H1 (cell line): ENCODE data around the gene RNF220. TPM values are rescaled to one million over a fixed set of nuclear protein-coding genes. Genes with fewer than 3 reads are reported as not detected.
A peak's percentile ranks its signal among the peaks of the same experiment; 100 is the strongest.

Experiments used
- CTCF ChIA-PET: fragments of 300-600 bp; sonication (Branson Sonifier 250); formaldehyde crosslinking; loops from one replicate; lab custom pipeline; 2021; ENCODE audit not compliant: partially characterized antibody; lab: Charles Lee
- POLR2A ChIA-PET: fragments of 300-600 bp; sonication (Branson Sonifier 250); formaldehyde crosslinking; loops from one replicate; lab custom pipeline; 2021; ENCODE audit warnings: inconsistent platforms; ENCODE audit not compliant: partially characterized antibody; lab: Charles Lee
- DNase-seq, 2 experiments: peaks; one replicate each; pipeline versions ENCODE4 v3.0.0 to v3.0.0-alpha.2; 2010 to 2022; ENCODE audit warnings: low spot score in 2 of 2, low read depth in 1 of 2, mixed read lengths in 1 of 2
- FAIRE-seq: peaks from 2 replicates; lab custom pipeline; 2011; peaks lifted over from hg19 to GRCh38; lab: Jason Lieb, UNC
- H2AFZ ChIP-seq: 2 replicates; pipeline ENCODE4 v1.8.1; 2012; ENCODE audit warnings: low read length, inconsistent platforms
- H2AK5ac ChIP-seq: 2 replicates; pipeline ENCODE4 v1.6.1; 2013; ENCODE audit warnings: low read depth, low read length
- H2BK120ac ChIP-seq: replicated peaks from 2 replicates; pipeline ENCODE3; 2013; ENCODE audit warnings: low read depth, low read length, inconsistent platforms
- H2BK12ac ChIP-seq: 2 replicates; pipeline ENCODE4 v1.6.1; 2013; ENCODE audit warnings: low read depth, low read length
- H2BK15ac ChIP-seq: 2 replicates; pipeline ENCODE4 v1.6.1; 2013; ENCODE audit warnings: low read length
- H2BK20ac ChIP-seq: 2 replicates; pipeline ENCODE4 v1.6.1; 2013; ENCODE audit warnings: low read length
- H2BK5ac ChIP-seq: 2 replicates; pipeline ENCODE4 v1.6.1; 2013; ENCODE audit warnings: low read depth, low read length
- H3K14ac ChIP-seq: 2 replicates; pipeline ENCODE4 v1.6.1; 2013; ENCODE audit warnings: inconsistent platforms; ENCODE audit not compliant: insufficient read length
- H3K18ac ChIP-seq: 2 replicates; pipeline ENCODE4 v1.6.1; 2013; ENCODE audit warnings: low read length; ENCODE audit errors: extremely low read depth
- H3K23ac ChIP-seq: 2 replicates; pipeline ENCODE4 v1.6.1; 2013; ENCODE audit warnings: inconsistent platforms; ENCODE audit not compliant: insufficient read length
- H3K23me2 ChIP-seq: 2 replicates; pipeline ENCODE4 v1.6.1; 2013; ENCODE audit warnings: low read depth, low read length
- H3K27ac ChIP-seq: 2 replicates; pipeline ENCODE4 v1.6.1; 2011; ENCODE audit warnings: low read depth, low read length, inconsistent platforms
- H3K27me3 ChIP-seq, 4 experiments: replicated peaks in 1 of 4; 1 replicate in 1 of 4; 2 replicates in 3 of 4; pipeline versions ENCODE4 v1.6.1 to v1.8.1; 2011 to 2013; ENCODE audit warnings: low read length in 3 of 4, mild to moderate bottlenecking in 3 of 4, inconsistent platforms in 2 of 4, mixed read lengths in 2 of 4, moderate library complexity in 1 of 4; ENCODE audit not compliant: control insufficient read depth in 3 of 4, insufficient read depth in 3 of 4; ENCODE audit errors: extremely low read depth in 1 of 4
- H3K36me3 ChIP-seq, 4 experiments: 2 replicates each; pipeline versions ENCODE4 v1.6.1 to v1.8.1; 2011 to 2013; ENCODE audit warnings: mild to moderate bottlenecking in 4 of 4, low read length in 3 of 4, moderate library complexity in 2 of 4, control low read depth in 1 of 4, inconsistent platforms in 1 of 4; ENCODE audit not compliant: insufficient read depth in 4 of 4, control insufficient read depth in 2 of 4
- H3K4ac ChIP-seq: replicated peaks from 2 replicates; pipeline ENCODE3; 2013; ENCODE audit warnings: low read length, low read depth, mixed read lengths, inconsistent platforms; ENCODE audit not compliant: insufficient read length
- H3K4me1 ChIP-seq, 4 experiments: replicated peaks in 1 of 4; 1 replicate in 1 of 4; 2 replicates in 3 of 4; pipeline versions ENCODE4 v1.6.1 to v1.8.1; 2011 to 2013; ENCODE audit warnings: low read length in 3 of 4, inconsistent platforms in 2 of 4, mixed read lengths in 1 of 4; ENCODE audit not compliant: insufficient read depth in 4 of 4, control insufficient read depth in 3 of 4
- H3K4me2 ChIP-seq, 2 experiments: 2 replicates each; pipeline versions ENCODE4 v1.6.1 to v1.8.1; 2011 to 2013; ENCODE audit warnings: low read depth in 2 of 2, low read length in 2 of 2, control low read depth in 1 of 2, inconsistent platforms in 1 of 2, mild to moderate bottlenecking in 1 of 2; ENCODE audit not compliant: insufficient read depth in 1 of 2
- H3K4me3 ChIP-seq, 4 experiments: fragments of 200-600, 300-600 bp in 1 of 4; sonication (generic), shearing (Covaris generic), sonication (Bioruptor Twin) in 1 of 4; 2 replicates each; pipeline versions ENCODE4 v1.5.1 to v1.8.1; 2011 to 2016; ENCODE audit warnings: low read length in 4 of 4, low read depth in 3 of 4, control low read depth in 2 of 4, inconsistent platforms in 2 of 4, mild to moderate bottlenecking in 2 of 4, mixed read lengths in 1 of 4, moderate library complexity in 1 of 4; ENCODE audit not compliant: insufficient read depth in 2 of 4; ENCODE audit errors: extremely low read depth in 1 of 4
- H3K56ac ChIP-seq: replicated peaks from 2 replicates; pipeline ENCODE3; 2013; ENCODE audit warnings: low read depth, mild to moderate bottlenecking, mixed read lengths, low read length, inconsistent platforms; ENCODE audit not compliant: insufficient read length
- H3K79me1 ChIP-seq: 2 replicates; pipeline ENCODE4 v1.6.1; 2013; ENCODE audit warnings: low read depth, low read length, control low read depth
- H3K79me2 ChIP-seq, 2 experiments: 2 replicates each; pipeline versions ENCODE4 v1.6.1 to v1.8.1; 2012 to 2013; ENCODE audit warnings: low read length in 2 of 2, mild to moderate bottlenecking in 2 of 2, inconsistent platforms in 1 of 2; ENCODE audit not compliant: insufficient read depth in 2 of 2, control insufficient read depth in 1 of 2
- H3K9ac ChIP-seq, 4 experiments: replicated peaks in 1 of 4; 1 replicate in 1 of 4; 2 replicates in 3 of 4; pipeline versions ENCODE4 v1.6.1 to v1.8.1; 2011 to 2013; ENCODE audit warnings: low read depth in 3 of 4, low read length in 3 of 4, control low read depth in 2 of 4, mild to moderate bottlenecking in 2 of 4, moderate library complexity in 2 of 4, inconsistent platforms in 1 of 4; ENCODE audit errors: extremely low read depth in 1 of 4
- H3K9me3 ChIP-seq, 2 experiments: 2 replicates each; pipeline versions ENCODE4 v1.6.1 to v1.8.1; 2012 to 2013; ENCODE audit warnings: mild to moderate bottlenecking in 2 of 2, moderate library complexity in 2 of 2, control low read depth in 1 of 2, inconsistent platforms in 1 of 2, low read depth in 1 of 2, low read length in 1 of 2, mixed read lengths in 1 of 2; ENCODE audit not compliant: insufficient read depth in 2 of 2
- H4K20me1 ChIP-seq, 2 experiments: replicated peaks in 1 of 2; 2 replicates each; pipeline versions ENCODE3 to v1.8.1; 2011 to 2013; ENCODE audit warnings: inconsistent platforms in 2 of 2, low read length in 2 of 2, mild to moderate bottlenecking in 1 of 2; ENCODE audit not compliant: insufficient read depth in 2 of 2, control insufficient read depth in 1 of 2
- H4K5ac ChIP-seq: 2 replicates; pipeline ENCODE4 v1.6.1; 2013; ENCODE audit warnings: low read length, low read depth, mixed read lengths, inconsistent platforms; ENCODE audit not compliant: insufficient read length
- H4K8ac ChIP-seq: 2 replicates; pipeline ENCODE4 v1.8.0; 2013; ENCODE audit warnings: mild to moderate bottlenecking, moderate library complexity, low read length, inconsistent platforms; ENCODE audit not compliant: insufficient read depth; ENCODE audit errors: extremely low read depth
- H4K91ac ChIP-seq: replicated peaks from 2 replicates; pipeline ENCODE3; 2013; ENCODE audit warnings: low read length, mixed read lengths, inconsistent platforms; ENCODE audit not compliant: insufficient read length
- GABPA ChIP-seq: IDR thresholded peaks from 2 replicates; pipeline ENCODE4 v1.6.1; 2011; ENCODE audit warnings: mild to moderate bottlenecking, low read length, moderate library complexity, borderline replicate concordance; ENCODE audit not compliant: insufficient read depth
- KDM1A ChIP-seq: fragments of 200-600, 300-600 bp; sonication (generic); IDR thresholded peaks from 2 replicates; pipeline ENCODE4 v1.7.1; 2016; ENCODE audit warnings: mild to moderate bottlenecking, low read length, borderline replicate concordance
- RBBP5 ChIP-seq: IDR thresholded peaks from 2 replicates; pipeline ENCODE4 v1.7.1; 2012; ENCODE audit warnings: low read depth, mild to moderate bottlenecking, inconsistent platforms, low read length, moderate library complexity, borderline replicate concordance
- RXRA ChIP-seq: IDR thresholded peaks from 2 replicates; pipeline ENCODE4 v1.6.1; 2011; ENCODE audit warnings: low read depth, mild to moderate bottlenecking, low read length, moderate library complexity; ENCODE audit not compliant: insufficient read depth
- SIRT6 ChIP-seq: IDR thresholded peaks from one replicate; pipeline ENCODE4 v1.7.1; 2012; ENCODE audit warnings: low read length, inconsistent platforms
- WGBS, 2 experiments: shearing (Covaris generic) in 1 of 2; methylation state at CpG; one replicate each; pipeline versions ENCODE4 v1.1.6 to v1.1.7; 2013 to 2015; ENCODE audit warnings: low lambda C conversion rate in 2 of 2, mixed read lengths in 2 of 2, inconsistent platforms in 1 of 2, low coverage in 1 of 2, missing lambda C conversion rate in 1 of 2; ENCODE audit not compliant: insufficient replicate concordance in 2 of 2, insufficient coverage in 1 of 2, insufficient read length in 1 of 2; ENCODE audit errors: extremely low coverage in 1 of 2, missing lambda C conversion rate in 1 of 2; 5-methylcytosine and 5-hydroxymethylcytosine counted together
- polyA plus RNA-seq, 7 experiments: library from polyadenylated mRNA; depleted of rRNA in 3 of 7; stranded (reverse) in 5 of 7; unstranded in 2 of 7; fragments of >200 nt in 5 of 7; fragments of 200-250 nt in 2 of 7; gene quantifications; 1 replicate in 5 of 7; 2 replicates in 1 of 7; 4 replicates in 1 of 7; pipeline versions ENCODE4 v1.2.1 to v1.2.3, GENCODE V29; 2011 to 2013; ENCODE audit warnings: missing spikeins in 2 of 7, mixed read lengths in 2 of 7
- total RNA-seq: library from RNA; stranded (reverse); fragmentation: NEBNext Ultra II Directional; extraction: Animal tissue kit (Norgen Biotek cat#: 25700); gene quantifications from 2 replicates; pipeline ENCODE4 v1.2.1, GENCODE V29; 2021

RNF220 gene
- total and polyA plus RNA-seq, 2 of the 8 experiments (the other 6 are each of a cell fraction or from before 2014, with no cell fraction given), result 123 to 160 TPM

DNA sequence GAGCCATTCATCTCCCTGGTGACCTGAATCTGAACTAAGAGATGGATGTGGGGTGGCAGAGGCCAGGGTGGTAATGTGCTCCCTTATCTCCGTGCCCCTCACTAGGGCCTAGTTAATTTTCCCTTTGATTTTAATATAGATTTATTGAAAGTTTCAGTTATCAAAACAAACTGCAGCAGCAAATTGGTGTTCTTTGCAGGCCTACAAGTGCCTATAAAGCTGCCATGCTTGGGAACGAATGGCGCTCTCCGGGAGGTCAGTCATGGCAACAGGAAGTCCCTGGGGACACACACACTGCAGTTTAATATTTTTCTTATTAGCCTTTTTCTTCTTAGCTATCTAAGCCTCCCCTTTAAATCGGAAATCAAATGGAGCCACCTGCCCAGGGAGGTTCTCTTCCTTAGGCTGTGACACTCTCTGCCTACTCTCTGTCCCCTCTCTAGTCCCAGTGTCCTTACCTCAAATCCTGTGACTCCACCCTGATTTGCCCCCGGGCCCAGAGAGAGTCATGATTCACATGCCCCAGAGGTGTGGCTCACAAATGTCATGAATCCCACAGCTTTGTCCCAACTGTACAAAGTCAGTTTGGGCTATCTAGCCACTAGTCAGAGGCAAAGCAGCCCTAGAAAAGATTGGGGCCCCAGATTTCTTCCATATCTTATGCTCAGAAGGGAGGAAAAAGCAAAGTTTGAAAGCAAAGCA is 45.7 kb upstream of the RNF220 start:
- no peak overlapping the region for H3K9ac ChIP-seq
- no peak overlapping the region for H2BK12ac ChIP-seq
- H2BK20ac ChIP-seq, result 0 out of 2 replicates have a peak overlapping the region, but pooled peaks have one; percentile 3
- no peak overlapping the region for H4K5ac ChIP-seq
- H2AK5ac ChIP-seq, result no peak overlapping the region
- WGBS, 2 experiments, result 90% methylated on average over 6 of the region's 6 CpGs; no CpG with 5 or more reads in 1 of the 2 experiments
- peaks cover 0 to 5% (median 3%) of the 10 kb centered on the region in 4 experiments; a peak in 6 of 7 replicates for H3K4me1 ChIP-seq
- no peak overlapping the region for H3K27ac ChIP-seq
- no peaks in the 10 kb centered on the region for H3K9me3 ChIP-seq
- DNase-seq, result no peak
- no peaks in the 10 kb centered on the region; a peak in 1 of 7 replicates for H3K27me3 ChIP-seq
- no peak overlapping the region for H2BK5ac ChIP-seq
- H4K91ac ChIP-seq, result no peak overlapping the region
- no peak overlapping the region for H2BK15ac ChIP-seq
- peak overlapping the region; percentile 73; the same call in 1 of the 2 replicates for H2AFZ ChIP-seq
- H3K18ac ChIP-seq, result no peak overlapping the region
- 0 out of 2 replicates have a peak, but pooled peaks cover under 1% of the 10 kb centered on the region for H3K79me1 ChIP-seq
- H3K56ac ChIP-seq, result no peak overlapping the region
- H4K8ac ChIP-seq, result peak overlapping the region; percentile 25; the same call in 1 of the 2 replicates
- no peak overlapping the region for H3K4me3 ChIP-seq
- no peak overlapping the region for H3K23ac ChIP-seq
- no peak overlapping the region for H3K4ac ChIP-seq
- no peak overlapping the region for H3K14ac ChIP-seq
- ChIA-PET POLR2A (interaction anchor here (1.3 kb wide), 1 partner anchor 273 kb away, joined by 4 read pairs; no protein-coding TSS in a partner anchor), CTCF (interaction anchor here (0.6 to 9.2 kb wide), 15 partner anchors 8 to 317 kb away, joined by 3 to 49 read pairs (median 4); no protein-coding TSS in a partner anchor)
- H4K20me1 ChIP-seq, result no peaks in the 10 kb centered on the region
- no peak overlapping the region for H3K4me2 ChIP-seq
- no peaks in the 10 kb centered on the region for H3K36me3 ChIP-seq
- H3K79me2 ChIP-seq, result peaks cover 0 to 3% of the 10 kb centered on the region in 2 experiments; a peak in 2 of 4 replicates
- peaks cover under 1% of the 10 kb centered on the region; the same call in 1 of the 2 replicates for H3K23me2 ChIP-seq
- H2BK120ac ChIP-seq, result no peak overlapping the region
- FAIRE-seq, result no peak
- TF ChIP-seq GABPA (no peak), KDM1A (no peak), RBBP5 (no peak), RXRA (no peak), SIRT6 (no peak)
